Measurements from ENCODE around the gene ANKFN1. TPM values are rescaled to one million over a fixed set of nuclear protein-coding genes. Genes with fewer than 3 reads are reported as not detected.
A peak's percentile ranks its signal among the peaks of the same experiment; 100 is the strongest.

The ANKFN1 gene
- total RNA-seq, 1 donor from 2014 or later: not detected

DNA sequence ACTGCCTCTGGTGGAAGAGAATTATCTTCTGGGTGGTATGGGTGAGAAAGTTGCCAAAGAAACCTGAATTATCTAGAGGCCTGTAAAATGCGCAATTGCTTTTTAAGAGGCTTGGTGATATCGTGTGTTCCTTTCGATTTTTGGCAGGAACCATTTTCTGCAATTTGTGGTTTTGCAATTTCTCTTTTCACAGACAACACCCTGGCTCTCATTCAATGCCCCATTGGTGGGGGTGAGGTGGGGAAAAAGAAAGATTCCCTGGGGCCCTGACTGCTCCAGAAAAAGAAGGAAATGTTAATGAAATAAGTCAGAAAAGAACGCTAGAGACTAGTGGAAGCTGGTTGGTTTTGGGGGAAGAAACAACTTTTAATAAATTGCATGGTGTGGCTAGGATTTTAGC, 77.4 kb downstream of the ANKFN1 start:
- Histone ChIP-seq H3K4me1 (ENCODE audit: insufficient read depth, low read length) (no peaks in the 10 kb centered on the region), H3K4me3 (ENCODE audit: insufficient read depth, low read depth, low read length) (no peak overlapping the region), H3K4me2 (ENCODE audit: low read length) (no peak overlapping the region), H3K27me3 (ENCODE audit: insufficient read depth, low read length) (no peaks in the 10 kb centered on the region), H3K36me3 (ENCODE audit: insufficient read depth, low read length) (no peaks in the 10 kb centered on the region), H4K20me1 (ENCODE audit: insufficient read depth, low read length) (no peaks in the 10 kb centered on the region), H2AFZ (ENCODE audit: low read depth, low read length) (no peak overlapping the region), H3K9ac (ENCODE audit: low read length) (no peak overlapping the region), H3K27ac (ENCODE audit: low read depth, low read length) (no peak overlapping the region), H3K9me3 (ENCODE audit: insufficient read depth, low read depth, low read length) (no peaks in the 10 kb centered on the region), H3K79me2 (ENCODE audit: insufficient read depth, low read length) (no peaks in the 10 kb centered on the region)
- TF ChIP-seq, protein P1, sequence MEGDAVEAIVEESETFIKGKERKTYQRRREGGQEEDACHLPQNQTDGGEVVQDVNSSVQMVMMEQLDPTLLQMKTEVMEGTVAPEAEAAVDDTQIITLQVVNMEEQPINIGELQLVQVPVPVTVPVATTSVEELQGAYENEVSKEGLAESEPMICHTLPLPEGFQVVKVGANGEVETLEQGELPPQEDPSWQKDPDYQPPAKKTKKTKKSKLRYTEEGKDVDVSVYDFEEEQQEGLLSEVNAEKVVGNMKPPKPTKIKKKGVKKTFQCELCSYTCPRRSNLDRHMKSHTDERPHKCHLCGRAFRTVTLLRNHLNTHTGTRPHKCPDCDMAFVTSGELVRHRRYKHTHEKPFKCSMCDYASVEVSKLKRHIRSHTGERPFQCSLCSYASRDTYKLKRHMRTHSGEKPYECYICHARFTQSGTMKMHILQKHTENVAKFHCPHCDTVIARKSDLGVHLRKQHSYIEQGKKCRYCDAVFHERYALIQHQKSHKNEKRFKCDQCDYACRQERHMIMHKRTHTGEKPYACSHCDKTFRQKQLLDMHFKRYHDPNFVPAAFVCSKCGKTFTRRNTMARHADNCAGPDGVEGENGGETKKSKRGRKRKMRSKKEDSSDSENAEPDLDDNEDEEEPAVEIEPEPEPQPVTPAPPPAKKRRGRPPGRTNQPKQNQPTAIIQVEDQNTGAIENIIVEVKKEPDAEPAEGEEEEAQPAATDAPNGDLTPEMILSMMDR (IDR thresholded peaks at IDR 0.05; ENCODE audit: insufficient read depth, low read depth, low read length): no peak
- no peak for TF ChIP-seq EZH2 (IDR thresholded peaks at IDR 0.05; ENCODE audit: insufficient read depth, low read length)
- no peak overlapping the region for H3K4me3 Mint-ChIP-seq (ENCODE audit: unreplicated experiment)
- H3K36me3 Mint-ChIP-seq (ENCODE audit: low read depth, unreplicated experiment): no peaks in the 10 kb centered on the region
- H3K27ac Mint-ChIP-seq (ENCODE audit: unreplicated experiment): no peak overlapping the region
- H3K9me3 Mint-ChIP-seq (ENCODE audit: unreplicated experiment): no peaks in the 10 kb centered on the region
- no peaks in the 10 kb centered on the region for H3K27me3 Mint-ChIP-seq (ENCODE audit: low read depth, unreplicated experiment)
- H3K4me1 Mint-ChIP-seq (ENCODE audit: low read depth, unreplicated experiment): no peaks in the 10 kb centered on the region
- DNase-seq (ENCODE audit: low read depth) (peak; percentile 28), FAIRE-seq (no peak)

DNA sequence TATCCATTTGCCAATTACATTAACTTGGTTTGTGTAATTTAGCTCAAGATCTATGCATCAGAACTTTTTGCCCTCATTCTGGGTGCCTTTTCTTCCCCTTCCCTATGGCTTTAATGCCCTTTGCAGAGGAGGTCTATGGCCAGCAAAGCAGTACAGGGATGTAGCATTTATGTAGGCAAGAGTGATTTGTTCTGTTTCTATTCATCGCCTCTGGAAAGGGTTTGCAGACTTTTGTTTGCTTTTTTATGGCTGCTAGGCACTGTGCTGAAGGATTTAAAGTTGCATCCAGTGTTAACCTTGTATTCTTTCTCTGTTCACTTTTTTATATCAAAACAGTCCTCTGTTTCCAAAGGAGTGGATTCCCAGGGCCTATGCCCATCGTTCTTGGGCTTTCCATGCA, 78.0 kb downstream of the ANKFN1 start:
- no peaks in the 10 kb centered on the region for H3K9me3 ChIP-seq (ENCODE audit: insufficient read depth, low read depth, low read length)
- Mint-ChIP-seq H3K4me3 (ENCODE audit: unreplicated experiment) (no peak overlapping the region), H3K9me3 (ENCODE audit: unreplicated experiment) (no peaks in the 10 kb centered on the region), H3K27ac (ENCODE audit: unreplicated experiment) (no peak overlapping the region), H3K27me3 (ENCODE audit: low read depth, unreplicated experiment) (no peaks in the 10 kb centered on the region), H3K36me3 (ENCODE audit: low read depth, unreplicated experiment) (no peaks in the 10 kb centered on the region), H3K4me1 (ENCODE audit: low read depth, unreplicated experiment) (no peaks in the 10 kb centered on the region)
- no peak for DNase-seq (ENCODE audit: low read depth)
- no peak for FAIRE-seq
- H3K4me2 ChIP-seq (ENCODE audit: low read length): no peak overlapping the region
- H3K36me3 ChIP-seq (ENCODE audit: insufficient read depth, low read length): no peaks in the 10 kb centered on the region
- no peak overlapping the region for H3K4me3 ChIP-seq (ENCODE audit: insufficient read depth, low read depth, low read length)
- no peaks in the 10 kb centered on the region for H3K4me1 ChIP-seq (ENCODE audit: insufficient read depth, low read length)
- no peak overlapping the region for H3K27ac ChIP-seq (ENCODE audit: low read depth, low read length)
- H3K79me2 ChIP-seq (ENCODE audit: insufficient read depth, low read length): no peaks in the 10 kb centered on the region
- H3K27me3 ChIP-seq (ENCODE audit: insufficient read depth, low read length): no peaks in the 10 kb centered on the region
- H4K20me1 ChIP-seq (ENCODE audit: insufficient read depth, low read length): no peaks in the 10 kb centered on the region
- H2AFZ ChIP-seq (ENCODE audit: low read depth, low read length): no peak overlapping the region
- no peak overlapping the region for H3K9ac ChIP-seq (ENCODE audit: low read length)
- TF ChIP-seq EZH2 (IDR thresholded peaks at IDR 0.05; ENCODE audit: insufficient read depth, low read length): no peak
- TF ChIP-seq, protein P1 (IDR thresholded peaks at IDR 0.05; ENCODE audit: insufficient read depth, low read depth, low read length): no peak

DNA sequence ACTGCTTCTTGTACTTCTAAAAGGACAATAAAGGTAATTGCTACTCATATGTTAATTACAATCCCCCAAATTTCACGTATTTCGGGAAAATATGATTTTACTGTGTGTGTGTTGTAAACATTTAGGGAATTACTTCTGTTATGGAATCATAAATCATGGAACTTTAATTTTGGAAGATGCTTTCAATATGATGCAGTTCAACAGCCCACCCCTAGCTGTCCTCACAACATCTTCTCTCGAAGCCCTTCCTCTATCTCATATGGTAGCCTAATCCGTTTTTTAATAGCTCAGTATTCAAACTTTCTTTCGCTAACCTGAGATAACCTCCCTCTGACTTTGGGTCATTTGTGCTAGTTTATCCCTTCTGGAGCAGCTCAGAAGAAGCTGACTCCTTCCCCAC, 78.4 kb downstream of the ANKFN1 start:
- no peaks in the 10 kb centered on the region for H3K9me3 Mint-ChIP-seq (ENCODE audit: unreplicated experiment)
- Histone ChIP-seq H3K4me2 (ENCODE audit: low read length) (no peak overlapping the region), H3K9me3 (ENCODE audit: insufficient read depth, low read depth, low read length) (no peaks in the 10 kb centered on the region), H3K79me2 (ENCODE audit: insufficient read depth, low read length) (no peaks in the 10 kb centered on the region), H3K4me3 (ENCODE audit: insufficient read depth, low read depth, low read length) (no peak overlapping the region), H3K36me3 (ENCODE audit: insufficient read depth, low read length) (no peaks in the 10 kb centered on the region), H3K27ac (ENCODE audit: low read depth, low read length) (no peak overlapping the region), H2AFZ (ENCODE audit: low read depth, low read length) (no peak overlapping the region), H3K4me1 (ENCODE audit: insufficient read depth, low read length) (no peaks in the 10 kb centered on the region), H3K9ac (ENCODE audit: low read length) (no peak overlapping the region), H3K27me3 (ENCODE audit: insufficient read depth, low read length) (no peaks in the 10 kb centered on the region), H4K20me1 (ENCODE audit: insufficient read depth, low read length) (no peaks in the 10 kb centered on the region)
- DNase-seq (ENCODE audit: low read depth) (no peak), FAIRE-seq (no peak)
- TF ChIP-seq, protein P1 (IDR thresholded peaks at IDR 0.05; ENCODE audit: insufficient read depth, low read depth, low read length): no peak
- TF ChIP-seq EZH2 (IDR thresholded peaks at IDR 0.05; ENCODE audit: insufficient read depth, low read length): no peak
- no peak overlapping the region for H3K27ac Mint-ChIP-seq (ENCODE audit: unreplicated experiment)
- no peak overlapping the region for H3K4me3 Mint-ChIP-seq (ENCODE audit: unreplicated experiment)
- H3K4me1 Mint-ChIP-seq (ENCODE audit: low read depth, unreplicated experiment): no peaks in the 10 kb centered on the region
- H3K27me3 Mint-ChIP-seq (ENCODE audit: low read depth, unreplicated experiment): no peaks in the 10 kb centered on the region
- no peaks in the 10 kb centered on the region for H3K36me3 Mint-ChIP-seq (ENCODE audit: low read depth, unreplicated experiment)
